NCI-H526 (cell line): ENCODE results near the gene RNF7.
"Not testable (repeated sequence)": the region's sequence is repeated elsewhere in the genome, so short reads cannot be mapped to it uniquely, and the experiment has no call there.

ENCODE experiments used
- DNase-seq, 2 experiments: peaks; one replicate each; lab custom pipeline; 2025; lab: John Stamatoyannopoulos, UW

The RNF7 gene

DNA sequence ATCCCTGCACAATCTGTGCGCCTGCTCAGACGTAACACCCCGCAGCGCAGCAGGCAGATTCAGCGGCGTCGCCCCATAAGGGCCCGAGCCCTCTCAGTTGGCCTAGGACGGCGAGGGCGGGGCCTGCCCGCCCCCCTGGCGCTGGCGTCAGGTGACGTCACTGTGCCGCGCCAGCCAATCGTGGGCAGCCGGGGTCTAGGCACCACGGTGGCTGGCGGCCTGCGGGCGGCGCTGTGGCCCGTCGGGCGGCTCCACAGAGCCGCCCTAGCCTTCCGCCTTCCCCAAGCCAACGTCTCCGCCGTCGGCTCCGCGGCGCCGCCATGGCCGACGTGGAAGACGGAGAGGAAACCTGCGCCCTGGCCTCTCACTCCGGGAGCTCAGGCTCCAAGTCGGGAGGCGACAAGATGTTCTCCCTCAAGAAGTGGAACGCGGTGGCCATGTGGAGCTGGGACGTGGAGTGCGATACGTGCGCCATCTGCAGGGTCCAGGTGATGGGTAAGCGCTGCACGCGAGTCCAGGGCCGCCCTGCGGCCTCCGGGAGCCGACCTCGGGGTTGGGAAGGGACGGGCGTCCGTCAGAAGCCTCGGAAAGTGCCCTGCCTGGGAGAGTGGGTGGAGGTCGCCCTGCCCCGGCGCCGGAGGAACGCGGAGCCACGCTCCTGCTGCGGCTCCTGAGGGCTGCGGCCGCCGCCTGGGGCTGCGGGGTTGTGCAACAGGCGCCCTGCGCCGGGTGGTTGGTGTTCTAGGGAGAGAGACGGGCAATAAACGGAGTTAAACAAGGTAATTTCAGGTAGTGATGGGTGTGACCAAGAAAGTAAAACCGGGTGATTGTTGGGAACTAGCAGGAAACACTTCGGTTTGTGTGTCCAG, at the start of gene RNF7:
Gene RNF7, plus strand, starts transcription at position 277 of the 869 bp plus-strand sequence. Its CDS starts 44 bp downstream, at position 321.
- peak; percentile 89 to 97 for DNase-seq

DNA sequence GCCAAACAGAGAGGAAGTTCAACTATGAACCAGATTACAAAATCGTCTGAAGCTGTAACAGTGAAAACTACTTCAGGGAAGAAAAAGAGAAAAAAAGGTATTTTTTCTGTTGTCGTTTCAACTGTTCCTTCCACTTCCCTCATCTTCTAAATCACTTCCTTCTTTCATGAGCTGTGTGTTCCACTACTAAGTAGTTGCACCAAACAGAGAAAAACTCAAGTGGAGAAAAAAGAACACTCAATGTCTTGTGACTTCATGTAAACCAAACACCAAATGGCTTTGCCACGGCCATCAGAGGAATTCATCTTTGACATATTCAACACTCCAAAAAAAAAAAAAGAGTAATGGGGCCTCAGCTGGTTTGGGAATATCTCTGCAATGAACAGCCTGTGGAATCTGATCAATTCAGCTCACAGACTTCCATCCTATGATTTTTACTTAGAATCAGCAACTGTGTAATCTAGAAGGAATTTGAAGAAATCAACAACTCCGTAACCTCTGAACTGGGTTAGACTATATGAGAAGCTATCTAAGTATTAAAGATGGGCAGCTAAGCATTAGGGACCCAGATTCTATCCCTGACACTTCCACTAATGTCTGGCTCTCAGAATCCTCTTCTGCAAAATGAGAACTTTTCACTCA, 47.5 kb upstream of the RNF7 start:
- DNase-seq = no peak

DNA sequence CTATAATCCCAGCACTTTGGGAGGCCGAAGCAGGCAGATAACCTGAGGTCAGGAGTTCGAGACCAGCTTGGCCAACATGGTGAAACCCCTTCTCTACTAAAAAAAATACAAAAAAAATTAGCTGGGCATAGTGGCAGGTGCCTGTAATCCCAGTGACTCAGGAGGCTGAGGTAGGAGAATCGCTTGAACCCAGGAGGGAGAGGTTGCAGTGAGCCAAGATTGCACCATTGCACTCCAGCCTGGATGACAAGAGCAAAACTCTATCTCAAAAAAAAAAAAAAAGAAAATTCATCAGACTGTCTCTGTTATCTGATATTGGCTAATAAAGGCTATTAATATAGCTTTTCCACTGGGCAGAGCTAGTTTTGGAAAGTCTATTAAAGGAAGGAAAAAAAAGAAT, 46.6 kb upstream of the RNF7 start:
- DNase-seq = not testable (repeated sequence)

DNA sequence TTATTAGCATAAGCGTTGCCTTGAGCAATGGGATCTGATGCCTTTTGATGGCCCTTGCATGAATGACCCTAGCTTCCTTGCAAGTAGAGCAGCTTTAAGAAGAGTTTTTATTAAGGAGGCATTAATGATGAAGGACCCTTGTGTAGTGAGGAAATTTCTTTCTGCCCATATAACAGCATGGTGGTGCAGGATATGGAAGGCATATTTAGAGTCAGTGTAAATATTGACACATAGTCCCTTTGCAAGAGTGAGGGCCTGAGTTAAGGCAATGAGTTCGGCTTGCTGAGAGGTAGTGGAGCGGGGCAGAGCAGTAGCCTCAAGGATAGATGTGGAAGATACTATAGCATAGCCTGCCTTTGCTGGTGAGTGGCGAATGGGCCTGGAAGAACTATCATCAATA, 45.1 kb upstream of the RNF7 start:
- not testable (repeated sequence) for DNase-seq

DNA sequence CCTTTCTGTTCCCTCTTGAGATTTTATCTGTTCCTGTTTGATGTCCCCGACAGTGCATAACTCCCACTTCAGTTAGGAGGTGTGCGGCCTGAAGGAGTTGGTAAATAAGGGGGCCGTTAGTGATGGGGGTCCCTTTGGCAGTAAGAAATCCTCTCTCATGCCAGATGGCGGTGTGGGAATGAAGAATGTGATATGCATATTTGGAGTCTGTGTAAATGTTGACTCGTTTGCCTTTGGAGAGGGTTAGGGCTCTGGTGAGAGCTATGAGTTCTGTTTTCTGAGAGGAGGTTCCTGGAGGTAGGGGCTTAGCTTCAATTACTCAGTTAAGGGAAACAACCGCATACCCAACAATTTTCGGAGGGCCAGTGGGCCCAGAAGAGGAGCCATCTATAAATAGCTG, 38.8 kb upstream of the RNF7 start:
- no peak for DNase-seq

DNA sequence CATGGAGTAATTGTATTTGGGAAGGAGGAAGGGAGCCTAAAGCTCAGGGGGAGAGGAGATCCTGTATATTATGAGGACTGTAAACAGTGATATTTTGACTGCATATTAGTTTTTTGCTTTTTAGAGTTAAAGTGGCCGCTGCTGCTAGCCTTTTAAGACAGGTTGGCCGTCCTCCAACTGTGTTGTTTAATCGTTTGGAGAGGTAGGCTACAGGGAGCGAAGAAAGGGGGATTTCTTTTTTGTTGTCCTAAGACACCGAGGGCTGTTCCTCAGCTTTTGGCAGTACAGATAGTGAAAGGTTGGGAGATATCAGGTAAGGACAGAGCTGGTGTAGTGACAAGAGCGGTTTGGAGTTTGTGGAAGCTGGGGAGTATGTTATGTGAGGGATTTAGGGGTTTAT, 38.2 kb upstream of the RNF7 start:
- no peak for DNase-seq

DNA sequence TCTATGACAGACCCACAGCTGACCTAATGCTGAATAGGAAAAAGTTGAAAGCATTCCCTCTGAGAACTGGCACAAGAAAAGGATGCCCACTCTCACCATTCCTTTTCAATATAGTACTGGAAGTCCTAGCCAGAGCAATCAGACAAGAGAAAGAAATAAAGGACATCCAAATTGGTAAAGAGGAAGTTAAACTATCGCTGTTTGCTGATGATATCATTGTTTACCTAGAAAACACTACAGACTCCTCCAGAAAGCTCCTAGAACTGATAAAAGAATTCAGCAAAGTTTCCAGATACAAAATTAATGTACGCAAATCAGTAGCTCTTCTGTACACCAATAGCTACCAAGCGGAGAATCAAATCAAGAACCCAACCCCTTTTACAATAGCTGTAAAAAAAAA, 34.7 kb upstream of the RNF7 start:
- DNase-seq = not testable (repeated sequence)

DNA sequence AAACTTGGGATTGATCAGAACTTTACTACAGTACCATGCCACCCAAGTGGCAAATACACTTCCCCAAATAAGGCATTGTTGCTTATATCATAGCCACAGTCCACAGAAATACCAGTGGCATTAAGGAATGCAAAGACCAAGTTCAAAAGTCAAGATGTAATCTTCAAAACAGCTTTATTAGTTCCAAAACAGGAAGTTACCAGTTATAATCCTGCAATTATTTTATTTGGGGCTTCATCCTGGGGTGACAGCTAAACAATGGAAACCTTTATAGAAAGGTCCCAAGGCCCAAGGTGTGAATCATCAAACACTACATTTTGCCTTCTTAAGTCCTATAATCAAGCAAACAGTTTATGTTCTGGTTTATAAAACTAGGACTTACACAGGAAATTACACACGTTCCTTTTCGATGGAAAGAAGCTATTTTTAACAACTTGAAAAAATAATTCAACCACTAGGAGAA, 30.3 kb upstream of the RNF7 start:
- no peak for DNase-seq

DNA sequence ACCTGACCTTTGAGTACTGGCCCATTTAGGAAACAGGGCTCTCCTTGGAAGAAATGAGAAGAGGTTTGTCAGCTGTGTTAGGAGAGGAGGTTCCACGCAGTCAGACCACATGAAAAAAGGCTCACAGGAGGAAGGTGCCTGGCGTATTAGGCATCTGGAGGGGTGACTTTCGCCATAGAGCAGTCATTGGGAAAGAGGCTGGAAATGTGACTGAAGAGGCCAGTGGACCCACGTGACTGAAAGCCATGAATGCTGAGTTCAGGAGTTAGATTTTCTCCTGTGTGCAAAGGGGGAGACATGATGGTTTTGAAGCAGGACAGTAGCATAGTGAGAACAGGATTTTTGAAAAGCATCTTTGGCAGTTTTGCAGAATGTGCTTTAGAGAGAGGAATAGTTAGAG, 29.7 kb upstream of the RNF7 start:
- DNase-seq = no peak

DNA sequence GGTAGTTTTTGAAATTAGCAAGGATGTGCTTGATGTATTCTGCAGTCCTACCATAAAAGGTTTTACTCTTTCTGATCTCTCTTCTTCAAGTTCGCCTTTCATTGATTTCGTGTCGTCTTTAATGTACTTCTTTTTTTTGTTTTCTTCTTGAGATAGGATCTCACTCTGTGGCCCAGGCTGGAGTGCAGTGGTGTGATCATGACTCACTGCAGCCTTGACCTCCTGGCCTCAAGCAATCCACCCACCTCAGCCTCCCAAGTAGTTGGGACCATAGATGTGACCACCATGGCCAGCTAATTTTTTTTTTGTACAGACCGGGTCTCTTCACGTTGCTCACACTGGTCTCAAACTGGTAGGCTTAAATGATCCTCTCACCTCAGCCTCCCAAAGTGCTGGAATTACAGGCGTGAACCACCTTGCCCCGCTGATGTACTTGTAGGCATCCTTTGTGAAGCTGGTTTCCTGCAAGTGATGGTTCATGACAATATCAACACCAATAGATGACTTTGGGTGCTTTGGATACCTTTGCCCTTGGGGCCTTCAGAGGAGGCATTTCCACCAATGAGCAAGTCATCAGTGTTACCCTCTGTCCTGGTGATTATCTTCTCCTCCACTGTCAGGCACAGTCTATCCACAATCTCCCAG, 28.9 kb upstream of the RNF7 start:
- DNase-seq = no peak

DNA sequence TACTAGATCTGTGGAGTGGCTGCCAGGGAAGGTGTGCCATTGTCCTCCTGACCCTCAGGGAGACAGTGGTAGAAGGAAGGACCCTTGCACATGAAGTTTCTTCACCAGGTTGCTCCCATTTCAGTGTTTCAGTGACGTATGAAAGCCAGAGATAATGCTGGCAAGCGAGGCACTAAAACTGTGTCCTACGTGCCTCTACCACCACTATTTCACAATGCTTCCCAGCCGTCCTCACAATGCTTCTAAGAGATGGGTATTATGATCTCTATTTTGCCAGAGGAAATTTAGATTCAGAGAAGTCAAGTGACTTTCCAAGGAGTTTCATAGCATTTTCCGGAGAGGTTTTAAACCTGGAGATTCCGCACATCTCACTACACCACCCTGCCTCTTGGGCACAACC, 28.0 kb upstream of the RNF7 start:
- no peak for DNase-seq

DNA sequence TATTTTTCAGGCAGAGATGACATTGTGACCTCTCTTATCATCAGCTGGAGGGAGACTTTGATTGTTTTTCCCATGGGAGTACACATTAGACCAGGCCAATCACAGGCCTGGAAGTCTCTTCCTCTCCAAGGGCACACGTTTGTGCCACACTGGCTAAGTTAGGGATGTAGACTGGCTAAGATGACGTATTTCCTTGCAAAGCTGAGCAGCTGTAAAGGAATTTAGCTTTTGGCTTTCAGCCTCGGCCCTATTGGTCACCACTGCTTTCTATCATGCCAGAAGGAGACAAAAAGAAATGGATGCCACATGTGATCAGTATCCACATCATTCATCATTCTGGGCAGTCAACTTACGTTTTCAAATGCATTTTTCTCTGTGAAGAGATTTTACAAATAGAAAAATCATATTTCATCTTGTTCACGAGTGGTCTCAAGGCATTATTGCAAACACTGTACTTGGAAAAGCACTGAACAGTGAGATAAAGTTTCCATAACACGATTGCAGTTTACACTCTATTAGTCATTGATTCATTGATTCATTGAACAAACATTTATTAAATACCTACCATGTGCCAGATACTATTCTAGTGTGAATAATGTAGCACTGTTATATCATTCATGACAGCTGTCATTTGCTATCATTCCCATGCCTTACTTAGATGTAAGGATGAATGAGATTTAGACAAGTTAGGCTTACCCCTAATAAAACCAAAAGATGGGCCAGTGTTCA, 27.0 kb upstream of the RNF7 start:
- no peak for DNase-seq

DNA sequence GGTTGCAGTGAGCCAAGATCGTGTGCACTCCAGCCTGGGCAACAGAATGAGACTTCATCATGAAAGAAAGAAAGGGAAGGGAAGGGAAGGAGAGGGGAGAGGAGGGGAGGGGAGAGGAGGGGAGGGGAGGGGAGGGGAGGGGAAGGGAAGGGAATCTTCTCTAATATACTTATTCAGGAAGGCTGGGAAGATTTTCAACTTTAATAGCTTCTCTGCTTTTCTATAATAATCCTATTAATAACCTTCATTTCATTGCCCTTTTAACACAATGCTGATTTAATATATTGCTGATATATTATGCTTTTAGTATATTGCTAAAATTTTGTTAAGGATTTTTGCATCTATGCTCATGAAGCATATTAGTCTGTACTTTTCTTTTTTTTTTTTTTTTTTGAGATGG, 23.4 kb upstream of the RNF7 start:
- DNase-seq = no peak

DNA sequence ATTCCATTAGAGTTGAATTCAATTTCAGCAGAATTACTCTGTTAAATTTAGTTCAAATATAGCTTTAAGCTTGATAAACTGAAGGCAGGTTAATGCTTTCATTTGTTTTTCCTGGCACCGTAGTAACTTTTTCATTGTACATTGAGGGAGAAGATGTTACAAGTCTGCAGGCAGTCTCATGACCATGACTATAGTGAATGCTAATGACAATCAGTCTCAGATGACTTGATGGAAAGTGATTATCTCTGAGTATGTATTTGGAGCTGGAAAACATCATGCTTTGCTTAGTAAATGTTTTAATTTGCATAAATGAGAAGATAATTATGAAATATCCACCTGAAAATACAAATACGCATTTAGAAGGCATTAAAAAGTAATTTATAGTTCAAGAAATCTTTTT, 16.0 kb upstream of the RNF7 start:
- no peak for DNase-seq

DNA sequence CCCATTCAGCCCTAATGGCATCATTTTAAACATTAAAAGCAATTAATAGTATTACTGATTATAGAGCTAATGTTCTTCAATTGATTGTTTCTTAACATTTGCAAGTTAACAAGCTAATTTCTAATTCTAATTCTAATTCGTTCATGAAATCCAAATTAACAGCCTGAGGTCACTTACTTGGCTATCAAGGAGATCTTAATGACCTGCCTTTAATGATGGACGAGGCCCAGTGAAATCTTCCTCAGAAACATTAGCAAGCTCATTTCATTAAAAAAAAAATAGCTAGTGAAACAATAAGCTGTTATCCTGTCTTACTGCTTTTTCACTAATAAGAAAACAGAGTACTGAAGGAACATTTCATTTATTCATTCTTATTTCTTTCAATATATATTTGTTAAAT, 15.4 kb upstream of the RNF7 start:
- no peak for DNase-seq

DNA sequence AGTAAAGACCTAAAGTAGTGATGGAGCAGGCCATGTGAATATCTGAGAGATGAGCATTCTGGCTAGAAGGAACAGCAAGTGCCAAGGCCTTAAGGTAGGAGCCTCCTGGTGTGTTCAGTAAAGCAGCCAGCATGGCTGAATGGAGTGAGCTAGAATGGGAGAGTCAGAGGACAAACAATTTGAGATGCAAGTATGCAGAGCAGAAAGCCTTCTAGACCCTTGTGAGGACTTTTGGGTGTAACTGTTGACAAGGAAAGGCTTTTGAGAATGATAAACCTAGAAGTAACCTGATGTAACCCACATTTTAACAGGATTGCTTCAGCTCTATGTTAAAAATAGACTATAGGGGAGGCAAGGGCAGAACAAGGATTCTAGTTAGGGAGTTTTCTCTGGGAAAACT, 14.8 kb upstream of the RNF7 start:
- no peak for DNase-seq

DNA sequence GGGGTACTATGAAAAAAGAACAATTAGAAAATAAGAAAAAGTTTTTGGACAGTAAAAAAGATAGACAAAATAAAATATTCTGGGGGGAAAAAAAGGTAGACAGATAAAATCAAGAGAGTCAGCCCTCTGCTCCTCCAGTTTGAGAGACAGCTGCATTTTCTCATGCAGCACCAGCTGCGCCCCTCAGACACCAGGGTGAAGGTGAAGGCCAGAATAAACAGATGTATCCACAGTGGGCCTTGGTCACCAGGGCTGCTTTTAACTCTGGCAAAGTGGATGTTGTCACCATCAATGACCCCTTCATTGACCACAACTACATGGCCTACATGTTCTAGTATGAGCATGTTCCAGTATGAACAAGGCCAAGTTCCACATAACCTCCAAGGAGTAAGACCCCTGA, 13.9 kb upstream of the RNF7 start:
- DNase-seq = no peak

DNA sequence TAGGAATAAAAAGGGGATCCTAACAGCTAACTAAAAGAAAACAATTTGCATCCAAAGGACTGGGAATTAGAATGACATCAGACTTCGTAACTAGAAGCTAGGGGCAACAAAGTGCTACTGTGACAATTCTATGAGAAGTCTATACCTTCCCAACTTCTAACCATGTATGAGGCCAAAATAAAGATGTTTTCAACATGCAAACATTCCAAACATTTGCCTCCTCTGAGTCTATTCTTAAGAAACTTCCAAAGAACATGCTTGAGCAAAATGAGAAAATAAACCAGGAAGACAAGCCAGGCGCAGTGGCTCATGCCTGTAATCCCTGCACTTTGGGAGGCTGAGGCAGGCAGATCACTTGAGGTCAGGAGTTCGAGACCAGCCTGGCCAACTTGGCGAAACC, 13.1 kb upstream of the RNF7 start:
- no peak for DNase-seq

DNA sequence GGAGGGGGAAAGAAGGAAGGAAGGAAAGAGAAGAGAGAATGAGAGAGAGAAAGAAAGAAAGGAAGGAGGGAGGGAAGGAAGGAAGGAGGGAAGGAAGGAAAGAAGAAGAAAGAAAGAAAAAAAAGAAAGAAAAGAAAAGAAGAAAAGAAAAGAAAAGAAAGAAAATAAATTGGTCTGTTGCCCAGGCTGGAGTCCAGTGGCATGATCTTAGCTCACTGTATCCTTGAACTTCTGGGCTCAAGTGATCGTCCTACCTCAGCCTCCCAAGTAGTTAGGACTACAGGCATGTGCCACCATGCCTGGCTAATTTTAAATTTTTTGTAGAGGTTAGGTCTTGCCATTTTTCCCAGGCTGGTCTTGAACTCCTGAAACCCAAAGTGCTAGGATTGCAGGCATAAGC, 11.6 kb upstream of the RNF7 start:
- no peak for DNase-seq

DNA sequence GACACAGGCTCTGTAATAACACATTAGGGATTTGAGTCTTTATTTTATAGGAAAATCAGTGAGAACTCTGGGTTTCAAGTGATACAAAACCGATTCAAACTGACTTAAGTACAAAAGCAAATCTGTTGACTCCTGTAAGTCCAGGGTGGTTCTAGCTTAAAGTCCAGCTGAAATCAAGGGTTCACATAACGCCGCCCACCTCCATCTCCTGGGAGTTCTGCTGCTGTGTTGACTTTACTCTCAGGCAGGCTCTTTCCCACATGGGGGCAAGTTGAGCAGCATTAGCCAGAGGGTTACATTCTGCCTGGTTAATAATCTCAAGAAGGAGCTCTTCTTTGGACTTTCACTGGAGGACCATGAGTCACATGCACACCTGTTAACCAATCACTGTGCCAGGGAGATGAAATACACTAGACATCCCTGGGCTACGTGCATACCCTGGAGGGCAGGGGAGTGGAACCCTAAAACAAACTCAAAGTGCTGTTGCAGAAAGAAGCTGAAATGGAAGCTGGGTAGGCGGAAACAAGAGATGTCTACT, 9.7 kb upstream of the RNF7 start:
- DNase-seq = no peak

DNA sequence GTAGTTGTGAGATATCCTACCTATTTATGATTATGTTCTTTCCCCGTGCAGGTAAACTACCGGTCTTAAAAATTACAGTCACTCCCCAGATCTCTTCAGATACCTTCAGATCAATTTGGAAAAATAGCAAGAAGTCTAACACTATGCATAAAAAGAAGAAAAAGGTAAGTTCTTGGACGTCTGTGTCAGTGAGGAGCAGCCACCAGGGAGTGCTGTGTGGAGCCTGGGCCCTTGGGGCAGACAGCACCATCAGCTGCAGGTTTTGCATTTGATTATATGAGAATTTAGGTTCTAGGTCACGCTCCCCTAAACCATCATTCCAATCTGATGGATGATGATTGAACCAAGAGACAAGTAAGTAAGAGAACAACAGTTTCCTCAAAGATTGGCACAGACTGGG, 8.9 kb upstream of the RNF7 start:
- no peak for DNase-seq

DNA sequence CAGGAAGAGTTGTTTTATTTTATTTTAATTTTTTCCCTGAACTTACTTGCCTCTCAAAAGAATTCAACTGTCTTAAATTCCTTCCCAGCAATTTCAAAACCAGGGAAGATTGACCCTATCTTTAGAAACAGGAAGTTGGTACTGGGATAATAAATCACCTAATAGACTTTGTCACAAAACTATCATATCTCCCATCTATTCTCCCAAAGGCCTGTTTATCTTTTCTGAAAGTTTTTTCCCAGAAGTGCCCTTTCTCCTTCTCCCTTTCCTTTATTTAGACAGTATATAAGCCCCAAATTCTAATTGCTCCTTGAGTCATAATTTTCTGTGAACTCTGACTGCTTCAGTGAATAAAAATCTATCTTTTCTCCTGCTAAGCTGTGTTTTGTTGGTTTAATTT, 2.9 kb upstream of the RNF7 start:
- no peak for DNase-seq
